IPS-15b (cell line): ENCODE results near the gene CCDC191.
A peak's percentile ranks its signal among the peaks of the same experiment; 100 is the strongest.

Source experiments
- H3K27me3 ChIP-seq: one replicate; pipeline ENCODE4 v1.6.1; 2013; ENCODE audit warnings: low read length; ENCODE audit not compliant: control insufficient read depth, insufficient read depth
- H3K36me3 ChIP-seq: one replicate; pipeline ENCODE4 v1.6.1; 2013; ENCODE audit warnings: low read length; ENCODE audit not compliant: control insufficient read depth, insufficient read depth
- H3K4me1 ChIP-seq: one replicate; pipeline ENCODE4 v1.6.1; 2013; ENCODE audit warnings: mild to moderate bottlenecking, low read length; ENCODE audit not compliant: control insufficient read depth, insufficient read depth
- H3K4me3 ChIP-seq: one replicate; pipeline ENCODE4 v1.5.1; 2013; ENCODE audit warnings: low read depth, low read length
- H3K9ac ChIP-seq: one replicate; pipeline ENCODE4 v1.6.1; 2013; ENCODE audit warnings: low read depth, mild to moderate bottlenecking, low read length
- H3K9me3 ChIP-seq: one replicate; pipeline ENCODE4 v1.6.1; 2013; ENCODE audit warnings: mild to moderate bottlenecking, low read length; ENCODE audit not compliant: control insufficient read depth, insufficient read depth

The CCDC191 gene

GRCh38 chr3:113953677-113954076 is 102.6 kb downstream of the CCDC191 start:
- H3K27me3 ChIP-seq = peaks cover 4% of the 10 kb centered on the region
- peaks cover 3% of the 10 kb centered on the region for H3K4me1 ChIP-seq
- H3K36me3 ChIP-seq = peaks cover 16% of the 10 kb centered on the region
- H3K9me3 ChIP-seq = no peaks in the 10 kb centered on the region
- H3K9ac ChIP-seq = no peak overlapping the region
- H3K4me3 ChIP-seq = no peak overlapping the region

DNA sequence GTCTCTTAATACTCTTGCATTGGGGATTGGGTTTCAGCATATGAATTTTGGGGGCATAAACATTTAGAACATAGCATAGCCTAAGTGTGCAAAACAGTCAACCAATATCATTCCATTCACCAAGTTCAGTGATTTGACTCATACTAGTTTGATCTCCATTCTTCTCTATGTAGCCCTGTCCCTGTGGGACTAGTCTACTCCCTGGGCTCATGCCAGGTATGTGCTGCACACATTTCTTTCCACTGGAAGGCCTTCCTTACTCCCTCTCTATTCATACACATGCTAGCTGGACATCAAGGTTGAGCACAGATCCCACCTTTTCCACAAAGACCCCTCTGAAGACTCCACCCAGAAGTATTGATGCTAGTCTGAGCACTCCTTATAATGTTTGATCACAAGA is 103.4 kb downstream of the CCDC191 start:
- Histone ChIP-seq H3K9ac (no peak overlapping the region), H3K4me3 (no peak overlapping the region), H3K9me3 (no peaks in the 10 kb centered on the region), H3K4me1 (peaks cover 3% of the 10 kb centered on the region), H3K36me3 (peaks cover 9% of the 10 kb centered on the region), H3K27me3 (peaks cover 4% of the 10 kb centered on the region)

GRCh38 chr3:113948015-113948917 is 108.1 kb downstream of the CCDC191 start:
- Histone ChIP-seq H3K9me3 (no peaks in the 10 kb centered on the region), H3K4me1 (peaks cover 3% of the 10 kb centered on the region), H3K27me3 (peaks cover 4% of the 10 kb centered on the region), H3K36me3 (no peaks in the 10 kb centered on the region), H3K9ac (peak overlapping the region; percentile 9), H3K4me3 (peak overlapping the region; percentile 66)

- Histone ChIP-seq H3K9ac (peak within 1 kb of the TSS; percentile 9), H3K36me3 (no peaks in the 10 kb centered on the region), H3K27me3 (peaks cover 4% of the 10 kb centered on the region), H3K4me1 (peaks cover 3% of the 10 kb centered on the region), H3K9me3 (no peaks in the 10 kb centered on the region), H3K4me3 (peak within 1 kb of the TSS; percentile 66)
These were observed 108.8 kb downstream of the CCDC191 start, which contains the start of gene ZDHHC23 for GRCh38 chr3:113947372-113948014. TSS of gene ZDHHC23 (plus strand) at chr3:113948013. CDS start at chr3:113948803, 790 bp downstream.

GRCh38 chr3:113946831-113947230 is 109.5 kb downstream of the CCDC191 start:
- Histone ChIP-seq H3K4me3 (peak overlapping the region; percentile 56), H3K36me3 (no peaks in the 10 kb centered on the region), H3K9me3 (no peaks in the 10 kb centered on the region), H3K9ac (no peak overlapping the region), H3K4me1 (peaks cover 3% of the 10 kb centered on the region), H3K27me3 (peaks cover 4% of the 10 kb centered on the region)

DNA sequence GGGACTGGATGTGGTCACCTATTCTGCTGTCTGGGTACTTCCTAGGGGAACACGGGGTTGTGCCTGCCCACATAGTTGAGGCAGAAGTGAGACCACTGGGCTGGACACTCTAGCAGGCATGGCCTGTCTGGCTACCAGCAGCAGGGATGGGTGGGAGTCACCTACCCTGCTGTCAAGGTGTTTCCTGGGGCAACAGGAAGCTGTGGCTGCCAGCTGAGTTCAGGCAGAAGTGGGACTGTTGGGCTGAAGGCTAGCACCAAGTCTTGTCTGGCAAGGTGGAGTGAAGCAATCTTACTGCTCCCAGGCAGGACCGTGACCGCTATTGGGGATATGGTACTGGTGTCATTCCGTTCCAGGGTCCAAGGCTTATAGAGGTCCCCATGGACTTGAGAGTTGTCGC is 128.8 kb downstream of the CCDC191 start:
- Histone ChIP-seq H3K9ac (no peak overlapping the region), H3K4me1 (peaks cover 6% of the 10 kb centered on the region), H3K4me3 (no peak overlapping the region), H3K9me3 (no peaks in the 10 kb centered on the region), H3K36me3 (no peaks in the 10 kb centered on the region), H3K27me3 (no peaks in the 10 kb centered on the region)

DNA sequence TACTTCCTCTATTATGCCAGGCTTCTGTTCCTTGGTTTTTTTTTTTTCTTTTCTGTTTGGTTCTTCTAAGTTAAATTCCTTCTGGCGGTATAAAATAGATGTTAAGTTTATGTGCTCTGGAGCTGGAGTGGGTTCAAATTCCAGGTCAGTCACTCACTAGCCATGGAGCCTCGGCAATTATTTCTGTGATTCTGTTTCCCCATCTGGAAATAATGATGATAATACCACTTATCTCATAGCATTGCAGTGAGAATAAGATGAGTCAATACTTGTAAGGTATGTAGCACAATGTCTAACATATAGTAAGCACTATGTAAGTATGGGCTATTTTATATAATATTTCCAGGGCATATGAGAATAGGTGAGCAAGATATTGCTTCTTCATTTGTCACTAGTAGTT is 141.7 kb downstream of the CCDC191 start:
- no peak overlapping the region for H3K4me3 ChIP-seq
- H3K36me3 ChIP-seq = no peaks in the 10 kb centered on the region
- no peaks in the 10 kb centered on the region for H3K4me1 ChIP-seq
- H3K9me3 ChIP-seq = no peaks in the 10 kb centered on the region
- H3K27me3 ChIP-seq = no peaks in the 10 kb centered on the region
- no peak overlapping the region for H3K9ac ChIP-seq
